Activated T-helper 1 cell treated with Interleukin-2 at 50 U/mL for 16 hours (primary cell): Measurements from ENCODE around the gene PNKP.

Experiments
- DNase-seq: peaks from one replicate; pipeline ENCODE4 v3.0.0-alpha.2; 2020; ENCODE audit warnings: low read depth

Gene PNKP

GRCh38 chr19:49859682-49860335 lies 7.6 kb downstream of the PNKP start:
- DNase-seq = no peak

GRCh38 chr19:49858088-49858985 lies 9.0 kb downstream of the PNKP start:
- no peak for DNase-seq

GRCh38 chr19:49857838-49858087 lies 9.6 kb downstream of the PNKP start:
- no peak for DNase-seq

- no peak for DNase-seq
Observed at GRCh38 chr19:49857061-49857837, 10.1 kb downstream of the PNKP start.

GRCh38 chr19:49856574-49857021 lies 10.8 kb downstream of the PNKP start:
- no peak for DNase-seq

- DNase-seq = no peak
Observed at GRCh38 chr19:49855676-49856573, 11.5 kb downstream of the PNKP start.

GRCh38 chr19:49855277-49855675 lies 12.1 kb downstream of the PNKP start:
- DNase-seq = no peak

- no peak for DNase-seq
Observed at GRCh38 chr19:49854378-49855263, 12.8 kb downstream of the PNKP start.

- DNase-seq = no peak
Observed at GRCh38 chr19:49853852-49854377, 13.5 kb downstream of the PNKP start.

GRCh38 chr19:49852631-49853126 lies 14.7 kb downstream of the PNKP start:
- no peak for DNase-seq

GRCh38 chr19:49851456-49852259 lies 15.7 kb downstream of the PNKP start:
- no peak for DNase-seq

- peak; percentile 79 for DNase-seq
Observed at GRCh38 chr19:49850487-49851342, 16.7 kb downstream of the PNKP start, which contains the start of gene PTOV1. Gene PTOV1, plus strand, starts transcription at chr19:49851159.

GRCh38 chr19:49850221-49850486 lies 17.2 kb downstream of the PNKP start:
- DNase-seq = no peak

- DNase-seq = no peak
Observed at GRCh38 chr19:49849433-49850220, 17.7 kb downstream of the PNKP start.

GRCh38 chr19:49848938-49849337 lies 18.4 kb downstream of the PNKP start:
- no peak for DNase-seq

- DNase-seq = no peak
Observed at GRCh38 chr19:49847731-49848696, 19.4 kb downstream of the PNKP start.

GRCh38 chr19:49846408-49846807 lies 21.0 kb downstream of the PNKP start:
- DNase-seq = no peak
